NCI-H2227 (cell line): ENCODE results near the gene NPR3.

Experiments used
- DNase-seq: peaks from one replicate; lab custom pipeline; 2025; ENCODE audit not compliant: unreplicated experiment; lab: John Stamatoyannopoulos, UW

The NPR3 gene

GRCh38 chr5:32805971-32806638 is 95.0 kb downstream of the NPR3 start:
- DNase-seq = no peak

- DNase-seq = no peak
Observed at GRCh38 chr5:32808783-32809182, 97.7 kb downstream of the NPR3 start.

DNA sequence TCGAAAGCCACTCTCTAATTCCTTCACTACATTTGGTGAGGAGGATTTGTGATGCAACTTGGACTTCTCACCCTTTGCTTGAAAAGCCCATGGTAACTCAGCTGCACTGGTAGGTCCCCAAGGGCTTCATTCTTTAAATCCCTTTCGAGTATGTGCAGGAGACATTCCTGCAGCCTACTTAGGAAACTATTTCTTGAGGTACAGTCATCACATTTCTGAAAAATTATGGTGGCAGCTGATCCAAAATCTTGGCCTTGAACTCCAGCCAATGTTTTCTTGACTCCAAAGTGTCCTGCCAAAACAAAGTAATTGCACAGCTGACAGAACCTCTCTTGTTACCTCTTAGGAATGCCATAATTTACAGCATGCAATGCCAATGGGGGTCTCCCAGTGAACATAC is 99.7 kb downstream of the NPR3 start:
- no peak for DNase-seq

DNA sequence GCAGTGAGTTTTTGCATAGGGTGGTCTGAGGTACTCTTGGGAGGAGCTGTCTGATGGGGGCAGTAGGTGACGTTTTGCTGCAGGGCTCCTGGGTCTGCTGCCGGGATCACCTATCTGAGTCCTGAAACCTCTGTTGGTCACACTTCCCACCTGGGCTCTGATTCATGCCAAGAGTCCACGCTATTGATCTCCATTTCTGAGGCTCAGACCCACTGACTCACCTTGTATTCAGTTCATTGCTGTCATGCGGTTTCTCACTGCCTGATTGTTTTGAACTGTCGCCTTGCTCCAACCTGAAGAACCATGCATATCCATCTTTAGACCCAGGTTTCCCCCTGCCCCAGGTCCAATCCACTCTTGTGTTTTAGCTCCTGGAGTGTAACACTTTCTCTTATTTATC is 101.3 kb downstream of the NPR3 start:
- DNase-seq = no peak

GRCh38 chr5:32814141-32814540 is 103.0 kb downstream of the NPR3 start:
- DNase-seq = no peak

GRCh38 chr5:32814620-32815019 is 103.5 kb downstream of the NPR3 start:
- DNase-seq = no peak

- no peak for DNase-seq
Observed at GRCh38 chr5:32827981-32828380, 116.9 kb downstream of the NPR3 start.

- no peak for DNase-seq
Observed at GRCh38 chr5:32828492-32828891, 117.4 kb downstream of the NPR3 start.

- DNase-seq = no peak
Observed at GRCh38 chr5:32831624-32832023, 120.5 kb downstream of the NPR3 start.

GRCh38 chr5:32833127-32833526 is 122.0 kb downstream of the NPR3 start:
- DNase-seq = no peak

- no peak for DNase-seq
Observed at GRCh38 chr5:32833663-32834062, 122.5 kb downstream of the NPR3 start.

GRCh38 chr5:32834251-32834650 is 123.1 kb downstream of the NPR3 start:
- DNase-seq = no peak

GRCh38 chr5:32836176-32836575 is 125.1 kb downstream of the NPR3 start:
- DNase-seq = no peak

- no peak for DNase-seq
Observed at GRCh38 chr5:32837211-32837610, 126.1 kb downstream of the NPR3 start.

- no peak for DNase-seq
Observed at GRCh38 chr5:32839106-32839505, 128.0 kb downstream of the NPR3 start.

DNA sequence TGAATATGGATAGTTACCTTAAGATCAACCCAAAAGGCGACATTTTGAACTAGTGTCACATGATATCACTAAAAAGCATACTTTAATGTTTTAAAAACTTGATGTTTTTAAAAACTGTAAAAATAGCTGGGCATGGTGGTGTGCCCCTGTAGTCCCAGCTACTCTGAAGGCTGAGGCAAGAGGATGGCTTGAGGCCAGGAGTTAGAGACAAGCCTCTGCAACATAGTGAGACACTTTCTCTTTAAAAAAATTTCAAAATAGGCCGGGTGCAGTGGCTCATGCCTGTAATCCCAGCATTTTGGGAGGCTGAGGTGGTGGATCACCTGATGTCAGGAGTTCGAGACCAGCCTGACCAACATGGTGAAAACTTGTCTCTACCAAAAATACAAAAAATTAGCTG is 129.5 kb downstream of the NPR3 start:
- DNase-seq = no peak
